Chondrocyte (in vitro differentiated cells): Measurements from ENCODE around the gene RBM4B. TPM values are rescaled to one million over a fixed set of nuclear protein-coding genes. Genes with fewer than 3 reads are reported as not detected.

Source experiments
- DNase-seq: peaks from one replicate; pipeline ENCODE4 v3.0.0; 2021; ENCODE audit warnings: mixed read lengths, low spot score
- H3K27ac Mint-ChIP-seq: one replicate; pipeline ENCODE4 v1.8.0; 2021; ENCODE audit warnings: mild to moderate bottlenecking, moderate library complexity, mixed read lengths; ENCODE audit not compliant: unreplicated experiment
- H3K27me3 Mint-ChIP-seq: 2 replicates; pipeline ENCODE4 v1.8.0; 2021; ENCODE audit warnings: low read depth, mixed read lengths
- H3K36me3 Mint-ChIP-seq: 2 replicates; pipeline ENCODE4 v1.8.0; 2021; ENCODE audit warnings: low read depth, mixed read lengths
- H3K4me1 Mint-ChIP-seq: 2 replicates; pipeline ENCODE4 v1.8.0; 2021; ENCODE audit warnings: low read depth, mild to moderate bottlenecking, mixed read lengths
- H3K4me3 Mint-ChIP-seq: one replicate; pipeline ENCODE4 v1.8.0; 2021; ENCODE audit warnings: mild to moderate bottlenecking, moderate library complexity, mixed read lengths; ENCODE audit not compliant: unreplicated experiment
- H3K9me3 Mint-ChIP-seq: 2 replicates; pipeline ENCODE4 v1.8.0; 2021; ENCODE audit warnings: low read depth, mixed read lengths
- total RNA-seq: library from RNA; stranded (reverse); gene quantifications from 3 replicates; pipeline ENCODE4 v1.2.1, GENCODE V29; 2021
- TF ChIP-seq, protein P1 (sequence below): fragments of 200-600 bp; sonication (generic); IDR thresholded peaks from 2 replicates; pipeline ENCODE4 v1.5.0; 2021; ENCODE audit warnings: antibody characterized with exemption, mild to moderate bottlenecking, moderate library complexity

RBM4B gene
- total RNA-seq, 1 donor from 2014 or later = 19.6 TPM

DNA sequence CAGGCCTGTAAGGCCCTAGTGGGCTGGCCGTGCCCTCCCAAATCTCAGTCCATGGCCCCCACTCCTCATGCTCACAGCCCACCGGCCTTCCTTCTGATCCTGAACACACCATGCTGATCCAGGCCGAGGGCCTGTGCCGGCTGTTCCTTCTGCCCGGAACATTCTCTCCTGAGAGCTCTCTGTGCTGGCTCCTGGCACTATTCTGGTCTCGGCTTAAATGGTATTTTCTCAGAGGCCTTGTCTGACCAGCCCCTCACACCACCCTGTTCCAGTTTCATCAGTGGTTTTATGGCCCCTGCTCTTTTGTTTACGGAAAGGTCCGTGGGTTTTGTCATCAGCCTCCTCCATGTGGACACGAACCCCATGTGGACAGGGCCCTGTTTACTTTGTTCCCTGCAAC is 29.3 kb upstream of the RBM4B start:
- peaks cover 3% of the 10 kb centered on the region for H3K36me3 Mint-ChIP-seq
- no peak overlapping the region for H3K4me3 Mint-ChIP-seq
- H3K27me3 Mint-ChIP-seq = no peaks in the 10 kb centered on the region
- no peaks in the 10 kb centered on the region for H3K9me3 Mint-ChIP-seq
- no peaks in the 10 kb centered on the region for H3K4me1 Mint-ChIP-seq
- TF ChIP-seq, protein P1, sequence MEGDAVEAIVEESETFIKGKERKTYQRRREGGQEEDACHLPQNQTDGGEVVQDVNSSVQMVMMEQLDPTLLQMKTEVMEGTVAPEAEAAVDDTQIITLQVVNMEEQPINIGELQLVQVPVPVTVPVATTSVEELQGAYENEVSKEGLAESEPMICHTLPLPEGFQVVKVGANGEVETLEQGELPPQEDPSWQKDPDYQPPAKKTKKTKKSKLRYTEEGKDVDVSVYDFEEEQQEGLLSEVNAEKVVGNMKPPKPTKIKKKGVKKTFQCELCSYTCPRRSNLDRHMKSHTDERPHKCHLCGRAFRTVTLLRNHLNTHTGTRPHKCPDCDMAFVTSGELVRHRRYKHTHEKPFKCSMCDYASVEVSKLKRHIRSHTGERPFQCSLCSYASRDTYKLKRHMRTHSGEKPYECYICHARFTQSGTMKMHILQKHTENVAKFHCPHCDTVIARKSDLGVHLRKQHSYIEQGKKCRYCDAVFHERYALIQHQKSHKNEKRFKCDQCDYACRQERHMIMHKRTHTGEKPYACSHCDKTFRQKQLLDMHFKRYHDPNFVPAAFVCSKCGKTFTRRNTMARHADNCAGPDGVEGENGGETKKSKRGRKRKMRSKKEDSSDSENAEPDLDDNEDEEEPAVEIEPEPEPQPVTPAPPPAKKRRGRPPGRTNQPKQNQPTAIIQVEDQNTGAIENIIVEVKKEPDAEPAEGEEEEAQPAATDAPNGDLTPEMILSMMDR = no peak
- DNase-seq = no peak
- H3K27ac Mint-ChIP-seq = no peak overlapping the region

DNA sequence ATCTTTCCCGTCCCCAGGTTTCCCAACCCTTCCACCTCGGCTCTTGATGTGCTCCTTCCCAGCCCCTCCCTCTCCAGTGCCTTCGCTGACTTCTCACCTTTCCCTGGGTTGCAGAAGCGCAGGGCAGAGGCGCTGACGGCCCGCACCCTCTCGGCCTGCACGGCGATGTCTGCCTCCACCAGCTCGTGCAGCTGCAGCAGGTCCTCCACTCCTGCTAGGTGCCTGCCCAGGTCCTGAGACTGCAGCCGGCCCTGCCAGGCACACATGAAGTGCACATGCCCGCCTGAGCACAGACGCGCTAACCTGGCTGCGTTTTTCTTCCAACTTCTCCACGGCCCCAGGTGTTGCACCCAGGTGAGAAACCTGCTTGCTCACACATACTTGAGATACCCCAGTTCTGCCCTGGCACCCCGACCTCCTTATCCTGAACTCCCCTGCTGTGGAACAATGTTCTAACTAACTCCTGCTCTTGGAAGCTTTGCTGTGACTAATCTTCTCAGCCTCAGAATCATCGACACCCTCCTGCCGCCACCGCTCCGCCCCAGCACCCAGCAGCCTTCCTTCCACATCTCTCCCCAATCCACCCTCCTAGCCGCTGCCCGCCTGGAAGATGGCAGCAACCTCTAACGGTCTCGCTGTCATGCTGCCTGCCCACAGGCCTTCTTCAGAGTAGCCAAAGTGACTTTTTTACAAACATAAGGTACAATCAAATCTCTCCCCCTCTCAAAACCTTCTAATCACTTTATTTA is 28.1 kb upstream of the RBM4B start:
- H3K27ac Mint-ChIP-seq = no peak overlapping the region

DNA sequence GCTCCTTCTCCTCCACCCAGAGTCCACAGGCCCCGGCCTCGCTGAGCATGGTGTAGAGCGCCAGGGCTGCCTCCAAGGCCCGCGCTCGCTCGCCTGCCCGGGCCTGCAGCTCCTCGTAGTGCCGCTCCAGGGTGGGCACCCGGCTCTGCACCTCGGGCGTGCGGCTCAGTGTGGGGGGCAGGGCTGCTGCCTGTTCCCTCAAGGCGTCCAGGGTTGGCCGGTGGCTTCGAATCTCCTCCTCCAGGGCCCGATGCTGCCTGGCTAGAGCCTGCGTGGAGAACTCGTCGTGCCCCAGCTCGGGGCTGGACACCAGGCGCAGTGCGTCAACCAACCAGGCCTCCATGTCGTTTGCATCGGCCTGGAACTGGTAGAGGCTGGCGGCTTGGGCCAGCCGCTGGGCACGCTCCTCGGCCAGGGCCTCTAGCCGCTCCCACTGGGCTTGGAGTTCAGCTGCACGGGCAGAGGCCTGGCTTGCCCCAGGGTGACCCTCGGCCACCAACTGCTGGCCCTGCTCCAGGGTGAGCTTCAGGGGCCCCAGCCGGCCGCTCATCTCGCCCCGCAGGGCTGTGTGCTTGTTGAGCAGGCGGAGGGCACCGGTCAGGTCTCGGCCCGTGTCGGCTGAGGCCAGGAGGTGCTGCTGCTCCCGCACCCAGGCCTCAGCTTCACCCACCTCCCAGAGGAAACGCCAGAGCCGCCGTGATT is 27.1 kb upstream of the RBM4B start:
- Mint-ChIP-seq H3K9me3 (no peaks in the 10 kb centered on the region), H3K27me3 (no peaks in the 10 kb centered on the region)

More for the DNA sequence above, 28.1 kb upstream of the RBM4B start:
- Mint-ChIP-seq H3K36me3 (peaks cover 6% of the 10 kb centered on the region), H3K4me1 (no peaks in the 10 kb centered on the region), H3K27me3 (no peaks in the 10 kb centered on the region), H3K4me3 (no peak overlapping the region), H3K9me3 (no peaks in the 10 kb centered on the region)
- DNase-seq = no peak
- TF ChIP-seq, protein P1 = no peak

DNA sequence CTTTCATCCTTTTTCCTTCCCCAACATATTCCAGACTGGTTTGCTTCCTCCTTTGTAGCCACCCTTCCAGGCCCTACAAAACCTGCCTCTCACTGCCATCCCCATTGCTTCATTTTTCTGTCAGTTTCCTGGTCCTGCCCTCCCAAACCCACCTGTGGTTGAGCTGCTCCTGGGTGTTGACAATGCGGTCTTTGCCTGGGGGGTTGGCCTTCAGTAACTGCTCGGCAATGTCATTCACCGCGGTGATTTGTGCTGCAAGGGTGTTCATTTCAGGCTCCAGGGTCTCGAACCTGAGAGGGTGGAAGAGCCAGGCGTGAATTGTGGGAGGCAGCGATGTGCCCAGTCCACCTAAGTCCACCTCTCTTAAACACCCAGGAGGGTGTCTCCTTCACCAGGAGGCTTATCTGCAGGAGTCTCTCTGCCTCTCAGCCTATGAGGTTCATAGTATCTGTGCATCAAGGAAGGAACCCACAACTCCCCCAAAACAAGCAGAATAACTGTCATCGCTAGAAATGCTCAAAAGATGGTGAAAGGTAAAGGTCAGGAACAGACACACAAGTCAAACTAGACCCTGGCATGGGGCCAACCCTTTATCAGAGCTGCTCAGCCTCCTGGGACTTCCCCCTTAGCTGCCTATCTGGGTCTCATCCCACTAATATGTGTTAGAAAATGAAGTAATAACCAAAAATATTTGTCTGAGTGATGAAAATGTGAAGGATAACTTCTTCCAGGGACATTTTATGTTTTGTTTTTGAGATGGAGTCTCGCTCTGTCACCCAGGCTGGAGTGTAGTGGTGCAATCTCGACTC is 23.9 kb upstream of the RBM4B start:
- Mint-ChIP-seq H3K27me3 (no peaks in the 10 kb centered on the region), H3K27ac (no peak overlapping the region), H3K36me3 (peaks cover 13% of the 10 kb centered on the region), H3K9me3 (no peaks in the 10 kb centered on the region), H3K4me1 (no peaks in the 10 kb centered on the region), H3K4me3 (no peak overlapping the region)
- TF ChIP-seq, protein P1 = no peak
- DNase-seq = no peak

More for the DNA sequence above, 27.1 kb upstream of the RBM4B start:
- Mint-ChIP-seq H3K4me1 (no peaks in the 10 kb centered on the region), H3K4me3 (no peak overlapping the region), H3K27ac (no peak overlapping the region), H3K36me3 (peaks cover 9% of the 10 kb centered on the region)
- DNase-seq = no peak
- TF ChIP-seq, protein P1 = no peak

DNA sequence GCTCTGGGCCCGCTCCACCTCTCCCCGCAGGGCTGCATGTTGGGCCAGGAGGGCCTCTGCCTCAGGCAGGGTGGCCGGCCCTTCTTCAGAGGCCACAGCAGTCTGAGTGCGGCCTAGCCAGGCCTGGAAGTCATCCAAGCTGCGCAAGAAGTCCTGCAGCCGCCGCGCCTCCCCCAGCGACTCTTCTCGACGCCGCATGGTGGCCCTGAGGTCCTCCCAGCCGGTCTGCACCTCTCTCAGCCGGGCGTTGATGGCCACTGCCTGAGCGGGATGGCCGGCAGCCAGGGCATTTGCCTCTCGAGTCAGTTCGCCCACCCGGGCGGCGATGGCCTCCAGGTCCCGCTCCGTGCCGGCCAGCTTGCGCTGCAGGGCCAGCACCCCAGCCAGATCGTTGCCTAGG is 23.1 kb upstream of the RBM4B start:
- no peak for DNase-seq
- Mint-ChIP-seq H3K27me3 (no peaks in the 10 kb centered on the region), H3K4me3 (no peak overlapping the region), H3K27ac (no peak overlapping the region), H3K4me1 (no peaks in the 10 kb centered on the region), H3K9me3 (no peaks in the 10 kb centered on the region), H3K36me3 (peaks cover 13% of the 10 kb centered on the region)
- TF ChIP-seq, protein P1 = no peak
